ENCODE measurements around the gene CCNK.

Gene CCNK

DNA sequence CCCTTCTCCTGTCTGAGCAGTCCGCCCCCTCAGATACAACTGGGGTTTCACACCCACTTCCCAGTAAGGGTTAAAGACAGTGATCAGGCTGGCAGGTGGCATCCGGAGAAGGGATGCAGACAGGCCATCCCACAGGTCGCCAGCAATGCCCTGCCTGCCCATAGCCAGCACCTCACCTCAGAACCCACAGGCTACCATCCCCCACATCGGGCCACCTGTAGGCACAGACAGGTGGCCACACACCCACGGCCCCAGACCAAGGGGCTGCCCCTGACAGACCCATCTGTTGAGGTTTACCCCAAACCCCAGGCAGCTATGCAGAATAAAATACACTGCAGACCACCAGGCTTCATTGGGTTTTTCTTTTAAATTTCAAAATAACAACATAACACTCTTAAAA lies 57.5 kb downstream of the CCNK start:
- DNase-seq, result no peak

DNA sequence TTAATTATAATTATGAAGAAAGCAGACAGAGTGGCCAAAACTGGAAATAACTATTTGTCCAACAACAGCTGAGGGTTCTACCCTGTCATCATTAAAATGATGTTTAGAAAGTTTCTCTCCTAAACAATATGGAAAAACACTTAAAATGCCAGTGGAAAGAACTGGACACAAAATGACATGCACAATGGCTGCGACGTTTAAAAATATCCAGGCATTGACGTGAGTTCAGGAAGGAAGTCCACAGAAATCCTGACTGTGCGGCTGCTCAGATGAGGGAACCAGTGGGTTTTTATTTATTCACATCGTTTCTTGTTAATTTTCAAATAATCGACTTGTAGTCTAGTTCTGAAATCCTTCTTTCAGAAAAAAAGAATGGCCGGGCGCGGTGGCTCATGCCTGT lies 58.3 kb downstream of the CCNK start:
- no peak for DNase-seq

DNA sequence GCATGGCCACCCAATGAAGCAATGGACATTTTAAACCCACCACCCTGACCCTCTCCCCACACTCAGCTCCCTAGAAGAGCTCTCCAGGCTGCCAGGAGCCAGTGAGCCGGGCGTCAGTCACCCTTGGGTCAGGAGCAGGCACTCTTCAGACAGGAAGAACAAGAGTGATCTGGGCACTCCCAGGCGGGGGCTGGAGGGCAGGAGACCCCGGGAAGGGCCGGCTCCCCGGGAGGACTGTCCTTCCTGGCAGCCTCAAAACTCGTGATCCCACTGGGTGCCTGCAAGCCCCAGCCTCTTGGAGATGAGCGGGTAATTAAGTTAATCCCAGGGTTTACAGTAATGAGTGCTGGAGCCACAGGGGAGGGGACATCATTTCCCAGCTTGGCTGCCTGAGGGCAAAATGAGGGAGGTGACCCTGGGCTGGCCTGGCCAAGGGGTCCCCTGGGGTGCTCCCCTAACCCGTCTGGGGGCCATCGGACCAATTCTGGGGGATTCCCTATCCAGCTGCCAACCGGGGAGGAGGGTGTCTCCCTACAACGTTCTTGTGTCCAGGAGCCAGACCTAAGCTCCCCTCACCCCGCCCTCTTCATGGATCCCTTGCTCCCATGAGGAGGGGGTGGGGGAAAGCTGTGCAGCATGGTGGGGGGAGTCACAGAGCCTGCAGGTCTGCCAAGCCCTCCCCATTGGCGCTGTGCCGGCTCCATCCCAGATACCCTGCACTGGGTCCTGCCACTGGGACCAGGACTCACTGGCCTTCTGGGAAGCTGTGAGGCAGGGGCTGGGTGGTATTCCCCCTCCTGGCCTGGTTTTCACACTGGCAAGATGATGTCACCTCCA lies 59.2 kb downstream of the CCNK start:
- no peak for DNase-seq

DNA sequence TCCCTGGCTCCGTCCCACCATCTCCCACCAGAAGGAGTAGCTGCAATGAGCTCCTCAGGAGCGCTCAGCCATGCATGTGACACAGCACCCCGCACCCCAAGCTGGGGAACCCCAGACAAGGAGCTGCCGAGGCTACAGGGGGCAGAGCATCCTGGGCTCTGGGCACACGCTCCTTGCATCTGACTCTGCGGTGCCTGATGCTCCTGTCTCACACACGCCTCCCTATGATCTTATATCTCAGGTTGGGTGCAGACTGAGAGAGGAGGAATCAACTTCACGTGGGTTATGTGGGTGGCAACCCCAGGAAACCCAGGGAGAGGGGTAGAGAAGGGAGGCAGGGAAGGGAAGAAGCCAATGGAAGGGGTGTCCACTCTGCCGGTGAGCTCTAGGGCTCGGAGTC lies 60.0 kb downstream of the CCNK start:
- no peak for DNase-seq

DNA sequence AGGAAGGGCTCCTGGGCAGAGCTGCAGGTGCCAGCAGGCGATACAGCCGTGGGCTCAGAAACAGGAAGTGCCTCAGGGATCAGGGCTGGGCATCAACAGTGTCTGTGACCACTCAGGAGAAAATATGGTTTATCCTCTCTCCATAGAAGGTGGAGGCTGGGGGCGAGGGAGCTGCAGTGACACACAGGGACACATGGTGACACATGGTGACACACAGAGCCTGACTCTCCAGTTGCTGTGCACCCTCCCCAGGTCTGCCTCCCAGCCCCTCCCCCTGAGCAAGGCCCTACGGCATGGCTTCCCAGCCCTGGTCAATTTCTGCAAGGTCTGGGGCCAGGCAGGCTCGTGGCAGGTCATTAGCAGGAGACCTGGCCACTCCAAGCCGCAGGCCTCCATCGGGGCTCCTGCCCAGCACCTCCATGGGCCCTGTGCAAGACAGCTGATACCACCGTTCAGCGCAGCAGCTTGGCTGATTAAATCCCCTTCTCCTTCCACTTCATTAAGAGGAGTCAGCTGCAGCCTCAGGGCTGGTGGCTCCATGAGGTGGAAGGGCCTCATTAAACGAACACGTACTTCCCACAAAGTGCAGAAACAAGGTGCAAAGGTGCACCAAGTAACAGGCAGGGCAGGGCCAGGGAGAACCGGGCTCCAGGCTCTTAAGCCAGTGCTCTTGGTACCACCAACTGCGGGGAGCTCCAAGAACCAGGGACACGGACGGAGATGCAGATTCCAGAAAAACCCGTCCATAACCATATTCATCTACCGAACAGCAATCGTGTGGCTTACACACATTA lies 60.7 kb downstream of the CCNK start:
- DNase-seq, result no peak

DNA sequence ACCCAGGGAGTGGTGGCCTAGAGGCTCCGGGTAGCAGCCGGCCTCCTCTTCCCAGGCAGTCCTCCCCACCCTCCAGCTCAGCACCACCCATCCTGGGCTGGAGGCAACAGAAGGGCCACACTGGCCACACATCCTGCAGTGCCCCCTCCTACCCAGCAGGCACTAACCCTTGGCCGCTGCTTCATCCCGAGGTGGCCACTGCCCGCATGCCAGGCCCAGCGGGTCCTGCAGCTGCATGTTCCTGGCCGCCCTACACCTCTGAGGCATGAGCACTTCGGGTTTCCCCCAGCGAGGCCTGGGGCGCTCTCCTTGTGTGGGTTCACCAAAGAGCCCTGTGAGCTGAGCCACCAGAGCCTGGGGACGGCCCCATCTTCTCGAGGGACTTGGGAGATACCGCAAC lies 61.4 kb downstream of the CCNK start:
- no peak for DNase-seq

DNA sequence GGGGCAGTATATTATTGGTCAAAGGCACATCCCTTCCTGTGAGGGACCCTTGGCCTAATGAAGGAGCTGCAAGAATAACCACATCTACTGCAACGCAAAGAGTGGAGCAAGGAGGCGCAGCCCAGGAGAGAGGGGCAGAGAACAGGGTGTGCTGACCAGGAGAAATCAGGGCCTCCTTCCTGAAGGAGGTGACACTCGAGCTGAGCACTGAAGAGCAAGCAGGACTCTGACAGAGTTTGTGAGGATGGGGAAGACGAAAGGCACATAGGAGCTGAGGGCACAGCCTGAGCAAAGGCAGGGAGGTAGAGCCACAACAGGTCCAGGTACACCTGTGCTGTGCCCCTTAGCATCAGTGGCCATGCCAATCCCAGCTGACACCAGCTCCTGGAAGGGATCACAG lies 62.2 kb downstream of the CCNK start:
- DNase-seq, result no peak

DNA sequence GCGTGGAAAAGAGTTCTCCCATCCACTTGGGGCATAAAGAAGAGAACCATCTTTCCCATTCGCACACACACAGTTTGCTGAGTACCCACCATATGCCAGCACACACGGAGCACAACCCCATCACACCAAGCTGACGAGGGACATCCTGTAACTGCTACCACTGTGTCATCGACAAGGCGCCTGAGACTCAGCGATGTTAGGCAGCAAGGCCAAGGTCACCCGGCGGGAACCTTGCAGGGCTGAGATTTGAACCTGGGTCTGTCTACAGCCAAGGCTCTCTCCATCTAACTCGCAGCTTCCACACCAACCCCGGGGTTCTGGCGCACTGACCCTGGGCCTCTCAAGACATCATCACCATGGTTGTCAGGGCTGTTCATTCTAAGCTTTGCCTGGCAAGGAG lies 62.8 kb downstream of the CCNK start:
- no peak for DNase-seq

DNA sequence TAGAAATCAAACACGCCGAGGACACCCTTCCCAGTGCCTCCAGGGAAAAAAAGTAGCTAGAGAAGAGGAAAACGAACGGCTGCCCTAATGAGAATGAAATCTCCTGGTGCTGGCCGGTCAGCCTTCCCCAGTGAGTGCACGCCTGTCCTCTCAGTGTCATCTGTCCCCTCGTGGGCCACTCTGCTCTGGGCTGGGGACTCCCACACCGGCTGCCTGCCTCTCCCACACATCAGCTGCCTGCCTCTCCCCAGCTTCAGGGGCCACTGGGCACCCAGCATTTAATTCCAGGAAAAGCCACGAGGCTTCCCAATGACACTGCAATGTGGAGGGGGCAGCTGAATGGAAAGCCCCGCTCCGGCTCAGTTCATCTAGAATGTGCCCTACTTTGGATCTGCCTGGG lies 63.8 kb downstream of the CCNK start:
- DNase-seq, result no peak

DNA sequence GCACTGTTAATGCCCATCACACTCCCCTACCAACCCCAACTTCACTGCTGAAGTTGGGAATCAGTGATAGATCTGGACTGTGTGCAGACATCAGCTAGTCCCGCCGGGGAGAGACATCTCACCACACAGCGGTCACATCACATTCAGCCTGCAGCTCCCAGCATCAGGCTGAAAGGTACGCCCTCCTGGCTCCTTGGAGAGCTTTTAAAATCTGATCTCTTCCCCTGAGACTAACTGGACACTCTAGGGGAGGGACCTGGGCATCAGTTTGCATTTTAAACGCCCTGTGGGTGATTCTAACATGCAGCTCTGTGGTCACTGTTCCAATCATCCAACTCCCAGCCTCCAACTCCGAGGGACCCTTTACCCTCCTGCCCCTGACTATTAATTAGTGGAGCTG lies 64.4 kb downstream of the CCNK start:
- no peak for DNase-seq

DNA sequence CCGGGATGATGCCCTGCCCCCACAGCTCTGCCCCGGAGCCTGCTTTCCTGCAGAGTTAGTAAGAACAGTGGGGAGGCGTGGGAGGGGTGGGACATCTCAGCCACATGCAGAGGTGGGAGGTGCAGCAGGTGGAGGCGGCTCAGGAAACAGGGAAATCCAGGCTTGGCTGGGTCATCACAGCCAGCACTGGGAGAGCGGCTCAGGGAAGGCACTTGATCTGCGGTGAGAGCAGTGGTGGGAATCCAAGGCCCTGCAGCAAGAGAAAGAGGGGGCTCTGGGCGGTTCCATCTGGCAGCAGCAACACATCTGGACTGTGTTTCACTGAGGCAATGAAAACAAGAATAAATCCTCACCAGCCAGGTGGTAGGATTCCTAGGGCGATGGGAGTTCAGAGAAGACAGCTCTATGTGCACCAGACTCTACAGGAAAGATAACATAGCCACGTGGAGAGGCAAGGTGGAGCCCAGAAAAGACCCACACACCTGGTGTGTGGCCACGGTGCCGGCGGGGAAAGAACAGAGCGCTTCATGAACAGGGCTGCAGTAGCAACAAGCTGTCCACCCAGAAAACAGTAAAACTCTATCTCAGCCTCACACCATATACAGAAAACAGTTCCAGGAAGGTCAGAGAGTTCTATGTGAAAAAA lies 65.1 kb downstream of the CCNK start:
- DNase-seq, result no peak

DNA sequence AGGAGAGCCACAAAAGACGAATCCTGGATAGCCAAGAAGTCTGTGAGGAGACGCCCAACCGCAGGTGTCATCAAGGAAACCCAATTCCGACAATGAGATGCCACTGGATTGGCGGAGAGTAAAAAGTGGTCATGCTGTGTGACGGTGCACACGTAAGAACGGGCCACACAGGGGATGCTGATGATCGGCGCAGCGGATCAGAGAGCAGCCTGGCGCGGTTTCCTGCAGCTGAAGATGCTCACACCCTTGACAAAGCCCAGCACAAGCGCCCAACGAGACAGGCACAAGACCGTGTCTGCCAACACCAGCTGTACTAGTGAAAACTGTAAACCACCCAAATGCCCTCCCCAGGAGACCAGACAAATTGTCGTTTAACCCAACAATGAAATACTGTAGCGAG lies 67.0 kb downstream of the CCNK start:
- DNase-seq, result no peak

DNA sequence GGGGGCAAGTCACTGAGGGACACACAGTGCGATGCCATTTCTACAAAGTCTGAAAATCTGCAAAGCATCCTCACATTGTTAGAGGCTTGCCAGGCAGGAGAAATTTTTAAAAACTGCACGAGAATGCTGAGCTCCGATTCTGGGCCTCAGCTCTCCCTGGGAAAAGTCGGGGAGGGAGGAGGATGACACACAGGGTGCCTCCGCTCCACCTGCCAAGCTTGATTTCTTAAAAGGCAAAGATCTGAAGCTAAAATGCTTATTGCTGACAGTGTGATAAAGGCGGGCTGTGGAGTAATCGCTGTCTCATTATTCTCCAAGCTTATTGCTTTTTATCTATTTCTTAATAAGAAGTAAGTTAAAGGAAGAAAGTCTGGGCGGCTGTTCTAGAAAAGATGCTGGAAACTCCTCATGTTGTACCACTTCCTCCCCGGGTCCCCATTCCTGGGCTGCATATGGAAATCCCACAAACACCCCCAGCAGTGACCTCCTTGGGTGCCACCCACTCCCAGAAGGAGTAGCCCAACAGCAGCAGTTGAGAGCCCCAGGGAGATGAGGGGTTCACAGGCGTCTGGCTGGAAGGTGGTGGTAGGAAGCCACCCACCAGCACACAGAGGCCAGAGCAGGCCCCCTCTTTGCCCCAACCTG lies 67.8 kb downstream of the CCNK start:
- no peak for DNase-seq

DNA sequence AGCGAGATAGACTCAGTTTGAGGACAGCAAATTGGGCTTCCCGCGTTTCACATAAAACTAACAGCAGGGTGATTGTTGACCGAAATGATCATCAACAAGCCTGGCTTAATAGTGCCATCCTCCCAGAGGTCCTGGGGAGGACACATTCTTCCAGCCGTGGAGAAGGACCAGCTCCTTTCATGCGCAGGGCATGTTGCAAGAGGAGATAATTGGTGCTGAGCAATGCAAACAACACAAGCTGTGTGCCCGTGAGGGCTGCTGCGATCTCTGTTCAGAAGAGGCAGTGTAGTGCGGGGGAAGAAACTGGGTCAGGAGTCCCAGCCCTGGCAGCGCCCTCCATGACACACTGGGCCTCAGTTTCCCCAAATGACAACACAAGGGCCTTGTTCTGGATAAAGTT lies 68.5 kb downstream of the CCNK start:
- no peak for DNase-seq

DNA sequence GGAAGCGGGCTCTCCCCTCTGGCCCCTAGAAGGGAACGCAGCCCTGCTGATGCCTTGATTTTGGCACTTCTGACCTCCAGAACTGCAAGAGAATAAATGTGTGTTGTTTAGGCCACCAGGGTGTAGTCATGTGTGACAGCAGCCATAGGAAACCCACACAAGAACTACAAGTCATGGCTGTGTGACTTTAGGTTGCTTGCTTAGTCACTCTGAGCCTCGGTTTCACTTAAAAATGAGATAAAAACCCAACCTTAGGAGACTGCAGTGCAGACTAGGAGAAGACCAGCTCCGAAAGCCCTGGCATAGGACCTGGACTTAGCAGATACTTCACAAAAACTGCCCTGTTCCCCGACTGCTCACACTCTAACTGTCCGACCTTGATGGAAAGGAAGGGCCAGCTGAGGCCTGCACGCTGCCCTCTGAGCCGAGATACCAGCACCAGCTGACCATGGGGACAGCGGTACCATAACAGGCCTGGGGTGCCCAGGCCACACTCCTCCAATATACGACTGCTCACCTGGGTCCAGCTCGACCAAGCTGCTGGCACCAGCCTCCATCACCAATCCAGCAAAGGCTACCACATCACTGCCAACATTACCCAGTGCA lies 69.3 kb downstream of the CCNK start:
- no peak for DNase-seq

DNA sequence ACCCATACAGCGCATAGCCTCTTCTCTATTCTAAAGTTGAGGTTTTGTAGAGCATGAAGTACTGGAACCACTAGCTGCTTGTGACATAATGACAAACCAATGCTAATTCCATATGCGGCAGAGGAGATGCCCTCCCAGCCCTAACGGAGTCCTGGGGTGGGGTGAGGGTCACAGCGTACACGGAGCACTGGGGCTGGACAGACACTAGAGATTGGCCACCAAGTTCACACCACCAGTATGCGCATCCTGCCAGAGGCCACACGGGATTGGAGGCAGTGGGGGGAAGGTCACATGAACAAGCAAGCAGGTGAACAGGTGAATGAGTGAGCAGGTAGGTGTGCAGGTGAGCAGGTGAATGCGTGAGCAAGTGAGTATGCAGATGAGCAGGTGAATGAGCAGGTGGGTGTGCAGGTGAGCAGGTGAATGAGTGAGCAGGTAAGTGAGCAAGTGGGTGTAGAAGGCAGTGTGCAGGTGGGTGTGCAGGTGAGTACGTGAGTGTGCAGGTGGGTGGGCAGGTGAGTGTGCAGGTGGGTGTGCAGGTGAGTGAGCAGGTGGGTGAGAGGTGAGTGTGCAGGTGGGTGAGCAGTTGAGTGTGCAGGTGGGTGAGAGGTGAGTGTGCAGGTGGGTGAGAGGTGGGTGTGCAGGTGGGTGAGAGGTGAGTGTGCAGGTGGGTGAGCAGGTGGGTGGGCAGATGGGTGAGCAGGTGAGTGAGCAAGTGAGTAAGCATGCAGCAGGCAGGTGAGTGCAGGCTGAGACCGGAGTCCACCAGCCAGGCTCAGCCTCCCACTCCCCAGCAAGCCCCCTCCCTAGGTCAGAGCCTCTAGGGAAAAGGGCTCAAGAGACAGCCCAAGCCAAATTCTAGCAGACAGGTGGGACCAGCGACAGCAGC lies 70.1 kb downstream of the CCNK start:
- DNase-seq, result no peak

DNA sequence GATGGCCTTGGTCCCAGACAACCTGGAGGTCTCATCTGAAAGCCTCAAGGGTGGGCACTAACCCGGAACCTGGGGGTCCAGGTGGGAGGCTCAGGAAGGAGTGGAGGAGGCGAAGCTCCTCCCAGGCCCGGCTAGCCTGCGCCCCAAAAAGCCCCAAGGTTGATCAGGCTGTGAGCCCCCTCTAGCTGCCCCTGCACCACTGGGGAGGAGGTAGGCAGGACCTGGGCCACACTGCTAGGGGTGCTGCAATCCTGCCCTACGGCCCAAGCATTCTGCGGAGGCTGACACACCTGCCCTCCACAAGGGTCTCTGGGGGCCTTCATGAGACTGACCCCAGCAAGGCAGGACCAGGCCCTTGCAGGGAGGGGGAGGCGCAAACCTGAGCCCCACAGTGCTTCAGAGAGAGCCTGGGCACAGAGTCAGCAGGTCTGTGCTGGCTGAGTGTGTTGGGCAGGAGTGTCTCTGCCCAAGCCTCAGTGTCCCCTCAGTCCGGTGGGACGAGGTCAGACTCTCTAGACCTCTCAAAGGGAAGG lies 70.9 kb downstream of the CCNK start:
- DNase-seq, result no peak

DNA sequence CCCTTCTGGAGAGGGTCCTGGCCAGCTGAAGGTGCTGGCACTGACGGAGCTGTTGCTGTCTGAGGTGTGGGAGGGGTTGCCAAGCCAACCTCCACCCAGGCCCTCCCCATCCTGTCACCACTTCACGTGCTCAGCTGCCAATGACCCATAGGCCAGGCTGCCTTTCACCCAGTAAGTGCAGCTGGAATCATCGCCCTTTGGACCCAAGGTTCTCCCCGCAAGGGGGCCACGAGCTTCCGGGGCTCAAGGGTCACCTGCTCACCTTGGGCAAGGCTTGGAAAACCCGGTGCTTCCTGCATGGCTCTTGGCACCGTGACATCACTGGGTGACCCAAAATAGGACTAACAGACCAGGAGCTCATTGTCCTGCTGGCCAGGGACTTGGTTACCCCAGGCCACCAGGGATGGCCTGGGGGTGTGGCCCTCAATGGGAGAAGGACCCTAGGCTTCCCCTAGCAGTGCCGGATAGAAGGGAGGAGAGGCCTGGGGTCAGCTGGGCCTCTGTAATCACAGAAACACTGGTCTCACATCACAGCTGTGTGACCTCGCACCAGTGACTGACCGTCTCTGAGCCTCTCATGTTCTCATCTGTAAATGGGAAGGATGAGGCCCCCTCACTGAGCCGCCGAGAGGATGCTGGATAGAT lies 71.5 kb downstream of the CCNK start:
- DNase-seq, result no peak

DNA sequence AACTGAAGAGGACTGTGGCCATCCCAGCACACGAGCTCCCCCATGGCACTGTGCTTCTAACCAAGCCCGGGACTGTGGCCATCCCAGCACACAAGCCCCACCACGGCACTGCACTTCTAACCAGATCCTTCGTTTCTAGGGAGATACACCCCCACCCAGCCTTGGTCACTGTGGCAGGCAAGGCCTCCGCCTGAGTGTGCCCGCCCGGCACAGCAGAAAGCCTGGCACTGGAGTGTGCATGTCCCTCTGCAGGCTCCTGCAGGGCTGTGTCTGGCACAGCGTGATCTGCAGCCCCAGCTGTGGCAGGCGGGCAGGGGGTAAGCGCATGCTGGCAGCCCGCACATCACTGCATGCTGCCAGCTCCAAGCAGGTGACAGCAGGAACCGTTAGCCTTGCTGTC lies 73.0 kb downstream of the CCNK start:
- no peak for DNase-seq

DNA sequence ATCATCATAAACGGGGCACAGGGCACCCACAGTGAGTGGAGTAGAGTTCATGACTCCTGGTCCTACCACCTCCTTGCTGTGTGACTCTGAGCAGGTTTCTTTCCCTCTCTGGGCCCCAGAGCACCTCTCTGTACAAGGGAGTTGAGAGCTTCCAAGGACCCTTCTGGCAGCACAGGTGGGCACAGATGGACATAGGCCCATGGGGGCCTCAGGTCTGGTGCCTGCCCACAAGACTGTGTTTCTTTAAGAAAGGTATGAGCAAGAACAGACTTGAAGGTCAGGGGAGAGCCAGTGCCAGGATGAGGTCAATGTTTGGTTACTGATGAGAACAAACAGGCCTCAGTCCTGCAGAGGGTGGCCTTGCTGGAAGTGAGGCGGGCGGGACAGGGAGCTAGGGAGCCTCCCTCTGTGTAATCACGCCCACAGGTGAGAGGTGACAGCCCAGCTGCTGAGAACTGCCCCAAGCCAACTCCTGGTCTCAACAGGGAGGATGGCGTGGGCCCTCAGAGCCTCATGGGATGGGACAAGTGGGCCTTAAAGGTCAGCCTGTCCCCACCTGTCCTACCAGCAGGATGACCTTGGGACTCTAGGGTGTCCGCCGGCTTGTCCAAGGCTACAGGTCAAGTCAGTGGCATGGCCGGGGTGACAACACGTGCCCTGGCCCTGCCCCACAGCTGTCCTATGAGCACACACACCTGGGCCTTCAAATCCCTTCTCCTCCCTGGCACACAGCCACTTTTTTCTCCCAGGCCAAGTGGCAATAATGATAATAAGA lies 73.7 kb downstream of the CCNK start:
- no peak for DNase-seq

Data from NCI-H1105 (cell line).